ENCODE measurements around the gene GPN1. TPM values are rescaled to one million over a fixed set of nuclear protein-coding genes. Genes with fewer than 3 reads are reported as not detected.
"Not testable (repeated sequence)": the region's sequence is repeated elsewhere in the genome, so short reads cannot be mapped to it uniquely, and the experiment has no call there.

The GPN1 gene
- polyA plus RNA-seq (2012; ENCODE audit: missing spikeins) = 51.6 TPM

- peak; percentile 85; the same call in 1 of the 2 replicates for TF ChIP-seq POLR2AphosphoS5 (IDR thresholded peaks at IDR 0.05; ENCODE audit: low read depth, low read length)
- peak; percentile 98 for TF ChIP-seq POLR2A (IDR thresholded peaks at IDR 0.05; ENCODE audit: low read depth, low read length)
- TF ChIP-seq TAF1 (IDR thresholded peaks at IDR 0.05; ENCODE audit: borderline replicate concordance, low read depth, low read length) = peak; percentile 97
- FAIRE-seq = no peak
Measured at GRCh38 chr2:27628767-27629709, at the start of gene GPN1, which contains the start of gene CCDC121. Gene GPN1 (plus strand): TSS chr2:27629050. CDS start chr2:27629059, 9 bp downstream. Gene CCDC121 (minus strand): TSS chr2:27629012. CDS start chr2:27627799, 1,213 bp downstream.

GRCh38 chr2:27581417-27582128 is 47.3 kb upstream of the GPN1 start:
- DNase-seq (ENCODE audit: insufficient read length) (no peak), FAIRE-seq (no peak)
- no peak for TF ChIP-seq POLR2AphosphoS5 (IDR thresholded peaks at IDR 0.05; ENCODE audit: low read depth, low read length)

More at GRCh38 chr2:27628767-27629709, at the start of gene GPN1, which contains the start of gene CCDC121:
- peak; percentile 72 for DNase-seq (ENCODE audit: insufficient read length)

GRCh38 chr2:27582129-27582694 is 46.6 kb upstream of the GPN1 start:
- DNase-seq (ENCODE audit: insufficient read length) (no peak), FAIRE-seq (no peak)
- TF ChIP-seq TAF1 (IDR thresholded peaks at IDR 0.05; ENCODE audit: borderline replicate concordance, low read depth, low read length) = no peak
- no peak for TF ChIP-seq POLR2AphosphoS5 (IDR thresholded peaks at IDR 0.05; ENCODE audit: low read depth, low read length)
- TF ChIP-seq POLR2A (IDR thresholded peaks at IDR 0.05; ENCODE audit: low read depth, low read length) = no peak

- DNase-seq (ENCODE audit: insufficient read length) (peak; percentile 71), FAIRE-seq (peak; percentile 94)
- TF ChIP-seq POLR2AphosphoS5 (IDR thresholded peaks at IDR 0.05; ENCODE audit: low read depth, low read length) (peak; percentile 83), TAF1 (IDR thresholded peaks at IDR 0.05; ENCODE audit: borderline replicate concordance, low read depth, low read length) (peak; percentile 94), POLR2A (IDR thresholded peaks at IDR 0.05; ENCODE audit: low read depth, low read length) (peak; percentile 88)
Measured at GRCh38 chr2:27582695-27583389, 46.0 kb upstream of the GPN1 start, which contains the start of gene ZNF512. Gene ZNF512 (plus strand): TSS chr2:27583042. CDS start chr2:27583113, 71 bp downstream.

- DNase-seq (ENCODE audit: insufficient read length) (no peak), FAIRE-seq (peak; percentile 36)
- TF ChIP-seq POLR2AphosphoS5 (IDR thresholded peaks at IDR 0.05; ENCODE audit: low read depth, low read length) (no peak), TAF1 (IDR thresholded peaks at IDR 0.05; ENCODE audit: borderline replicate concordance, low read depth, low read length) (no peak), POLR2A (IDR thresholded peaks at IDR 0.05; ENCODE audit: low read depth, low read length) (no peak)
Measured at GRCh38 chr2:27583390-27583915, 45.4 kb upstream of the GPN1 start.

GRCh38 chr2:27584597-27584996 is 44.3 kb upstream of the GPN1 start:
- FAIRE-seq = no peak
- no peak for TF ChIP-seq POLR2A (IDR thresholded peaks at IDR 0.05; ENCODE audit: low read depth, low read length)
- TF ChIP-seq POLR2AphosphoS5 (IDR thresholded peaks at IDR 0.05; ENCODE audit: low read depth, low read length) = no peak
- TF ChIP-seq TAF1 (IDR thresholded peaks at IDR 0.05; ENCODE audit: borderline replicate concordance, low read depth, low read length) = no peak
- DNase-seq (ENCODE audit: insufficient read length) = no peak

- TF ChIP-seq POLR2AphosphoS5 (IDR thresholded peaks at IDR 0.05; ENCODE audit: low read depth, low read length) (no peak), POLR2A (IDR thresholded peaks at IDR 0.05; ENCODE audit: low read depth, low read length) (no peak), TAF1 (IDR thresholded peaks at IDR 0.05; ENCODE audit: borderline replicate concordance, low read depth, low read length) (no peak)
- DNase-seq (ENCODE audit: insufficient read length) = no peak
- no peak for FAIRE-seq
Measured at GRCh38 chr2:27587025-27587424, 41.8 kb upstream of the GPN1 start.

- no peak for DNase-seq (ENCODE audit: insufficient read length)
- no peak for TF ChIP-seq TAF1 (IDR thresholded peaks at IDR 0.05; ENCODE audit: borderline replicate concordance, low read depth, low read length)
- FAIRE-seq = no peak
Measured at GRCh38 chr2:27588308-27588707, 40.5 kb upstream of the GPN1 start.

- TF ChIP-seq POLR2AphosphoS5 (IDR thresholded peaks at IDR 0.05; ENCODE audit: low read depth, low read length) = no peak
- TF ChIP-seq TAF1 (IDR thresholded peaks at IDR 0.05; ENCODE audit: borderline replicate concordance, low read depth, low read length) = no peak
- TF ChIP-seq POLR2A (IDR thresholded peaks at IDR 0.05; ENCODE audit: low read depth, low read length) = no peak
- FAIRE-seq (no peak), DNase-seq (ENCODE audit: insufficient read length) (no peak)
Measured at GRCh38 chr2:27591745-27592144, 37.1 kb upstream of the GPN1 start.

- FAIRE-seq (no peak), DNase-seq (ENCODE audit: insufficient read length) (no peak)
- TF ChIP-seq POLR2A (IDR thresholded peaks at IDR 0.05; ENCODE audit: low read depth, low read length) (no peak), TAF1 (IDR thresholded peaks at IDR 0.05; ENCODE audit: borderline replicate concordance, low read depth, low read length) (no peak), POLR2AphosphoS5 (IDR thresholded peaks at IDR 0.05; ENCODE audit: low read depth, low read length) (no peak)
Measured at GRCh38 chr2:27593240-27593639, 35.6 kb upstream of the GPN1 start.

GRCh38 chr2:27594020-27594703 is 34.7 kb upstream of the GPN1 start:
- not testable (repeated sequence) for DNase-seq (ENCODE audit: insufficient read length); FAIRE-seq

GRCh38 chr2:27595412-27595811 is 33.4 kb upstream of the GPN1 start:
- FAIRE-seq; DNase-seq (ENCODE audit: insufficient read length): not testable (repeated sequence)
